Amniotic stem cell (primary cell): Measurements from ENCODE around the gene LITAFD.
"Not testable (repeated sequence)": the region's sequence is repeated elsewhere in the genome, so short reads cannot be mapped to it uniquely, and the experiment has no call there.

Experiments
- DNase-seq: peaks from one replicate; lab custom pipeline; 2025; lab: John Stamatoyannopoulos, UW

The LITAFD gene

DNA sequence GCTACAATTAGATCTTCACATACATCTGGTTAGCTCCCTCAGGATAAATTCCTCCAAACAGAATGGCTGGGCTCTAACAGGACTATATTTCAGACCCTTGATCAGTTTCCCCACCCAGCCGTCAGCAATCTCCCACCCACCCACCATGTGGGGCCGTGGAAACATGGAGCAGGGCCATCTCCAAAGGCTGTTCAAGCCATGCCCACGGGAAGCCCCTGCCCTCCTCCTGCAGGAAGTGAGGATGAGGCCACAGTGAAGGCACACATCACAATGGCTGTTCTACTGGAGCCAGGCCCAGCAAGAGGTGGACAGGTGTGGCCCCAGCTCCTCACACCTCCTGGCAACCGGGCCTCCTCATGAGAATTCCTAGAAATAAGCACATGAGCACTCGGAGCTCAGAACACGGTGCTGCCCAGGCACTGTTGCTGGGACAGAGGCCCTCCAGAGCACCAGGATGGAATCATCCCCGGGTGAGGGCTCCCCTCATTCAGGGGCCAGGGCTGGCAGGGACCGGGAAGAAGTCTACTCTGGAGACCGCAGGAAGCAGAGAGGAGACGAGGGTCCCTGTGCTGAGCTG lies at the start of gene LITAFD:
Gene LITAFD (plus strand): TSS at position 311 of the 577 bp plus-strand sequence. CDS start 2,005 bp downstream, outside the sequence.
- no peak for DNase-seq

DNA sequence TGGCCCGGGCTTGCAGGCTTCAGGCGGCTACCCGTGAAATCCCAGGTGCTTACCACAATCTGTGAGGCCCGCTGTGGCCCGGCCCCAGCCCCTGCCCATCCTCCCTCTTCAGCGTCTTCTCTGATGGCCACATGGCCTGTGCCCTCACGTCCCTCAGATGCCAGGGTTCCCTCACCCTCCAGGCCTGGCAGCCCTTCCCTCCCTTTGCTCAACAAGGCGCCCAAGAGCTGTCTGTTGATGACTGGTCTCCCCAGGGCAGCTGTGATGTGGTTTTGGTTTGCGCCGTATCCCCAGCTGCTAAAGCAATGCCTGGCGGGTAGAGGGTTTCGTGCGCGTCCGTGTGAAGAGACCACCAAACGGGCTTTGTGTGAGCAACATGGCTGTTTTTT lies 49.4 kb upstream of the LITAFD start:
- DNase-seq = no peak

DNA sequence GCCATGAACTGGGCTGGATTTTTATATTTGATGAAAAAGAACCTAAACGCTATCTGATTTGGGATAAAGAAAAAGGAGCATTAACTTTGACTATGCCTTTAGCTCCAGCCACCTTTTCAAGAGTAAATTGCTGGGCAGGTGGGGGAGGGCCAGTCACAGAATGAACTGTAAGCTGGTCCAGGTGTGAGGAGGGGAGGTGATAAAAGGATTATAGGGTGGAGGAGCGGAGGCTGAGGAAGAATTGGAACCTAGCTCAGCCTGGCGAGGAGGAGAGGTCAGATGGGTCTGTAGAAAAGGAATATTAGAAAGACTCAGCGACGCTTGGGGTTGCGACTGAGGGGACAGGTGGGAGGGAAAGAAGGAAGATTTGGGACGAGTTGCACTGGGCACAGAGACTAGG lies 45.4 kb upstream of the LITAFD start:
- DNase-seq = not testable (repeated sequence)

DNA sequence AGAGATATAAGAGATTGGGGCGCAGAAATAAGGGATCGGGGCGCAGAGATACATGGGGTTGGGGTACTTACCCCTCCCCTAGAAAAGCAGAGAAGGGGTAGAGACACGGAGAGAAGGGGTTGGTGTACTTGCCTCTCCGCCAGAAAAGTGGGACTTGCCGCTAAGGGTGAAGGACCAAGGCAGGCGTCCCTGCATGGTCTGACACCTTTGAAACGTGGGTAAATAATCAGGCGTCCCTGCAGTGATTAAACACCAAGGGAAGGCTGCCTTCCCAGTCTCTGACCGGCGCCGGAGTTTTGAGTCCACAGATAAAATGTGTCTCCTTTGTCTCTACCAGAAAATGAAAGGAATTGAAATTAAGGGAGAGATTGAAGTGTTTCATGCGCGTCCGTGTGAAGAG lies 44.6 kb upstream of the LITAFD start:
- not testable (repeated sequence) for DNase-seq

DNA sequence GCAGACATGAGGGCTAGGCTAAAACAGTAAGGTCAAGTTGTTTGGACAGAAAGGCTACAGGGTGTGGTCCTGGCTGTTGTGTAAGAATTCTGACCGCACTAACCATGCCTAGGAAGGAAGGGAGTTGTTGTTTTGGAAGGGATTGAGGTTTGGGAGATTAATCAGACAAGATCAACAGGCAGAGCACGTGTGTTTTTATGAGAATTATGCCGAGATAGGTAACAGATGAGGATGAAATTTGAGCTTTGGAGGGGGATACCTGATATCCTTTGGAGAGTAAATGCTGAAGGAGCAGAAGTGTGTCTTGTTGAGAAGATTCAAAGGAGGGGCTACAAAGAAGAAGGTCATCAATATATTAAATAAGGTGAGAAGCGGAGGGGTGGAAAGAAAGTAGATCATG lies 40.1 kb upstream of the LITAFD start:
- not testable (repeated sequence) for DNase-seq

DNA sequence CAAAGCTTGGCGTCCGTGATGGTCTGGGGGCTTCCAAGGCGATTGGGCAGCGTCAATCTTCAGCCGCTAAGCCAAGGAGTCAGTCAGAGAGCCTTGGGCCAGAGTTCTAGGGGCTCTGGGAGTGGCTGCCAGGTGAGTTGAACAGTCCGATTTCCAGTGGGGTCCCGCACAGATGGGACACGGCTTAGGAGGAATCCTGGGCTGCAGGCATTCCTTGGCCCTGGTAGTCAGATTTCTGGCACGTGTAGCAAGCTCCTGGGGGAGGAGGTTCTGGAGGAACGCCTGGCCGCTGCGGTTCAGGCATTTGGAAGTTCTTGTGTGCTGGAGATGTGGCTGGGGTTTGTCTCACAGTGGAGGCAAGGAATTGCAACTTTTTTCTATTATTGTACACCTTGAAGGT lies 38.9 kb upstream of the LITAFD start:
- DNase-seq = not testable (repeated sequence)

DNA sequence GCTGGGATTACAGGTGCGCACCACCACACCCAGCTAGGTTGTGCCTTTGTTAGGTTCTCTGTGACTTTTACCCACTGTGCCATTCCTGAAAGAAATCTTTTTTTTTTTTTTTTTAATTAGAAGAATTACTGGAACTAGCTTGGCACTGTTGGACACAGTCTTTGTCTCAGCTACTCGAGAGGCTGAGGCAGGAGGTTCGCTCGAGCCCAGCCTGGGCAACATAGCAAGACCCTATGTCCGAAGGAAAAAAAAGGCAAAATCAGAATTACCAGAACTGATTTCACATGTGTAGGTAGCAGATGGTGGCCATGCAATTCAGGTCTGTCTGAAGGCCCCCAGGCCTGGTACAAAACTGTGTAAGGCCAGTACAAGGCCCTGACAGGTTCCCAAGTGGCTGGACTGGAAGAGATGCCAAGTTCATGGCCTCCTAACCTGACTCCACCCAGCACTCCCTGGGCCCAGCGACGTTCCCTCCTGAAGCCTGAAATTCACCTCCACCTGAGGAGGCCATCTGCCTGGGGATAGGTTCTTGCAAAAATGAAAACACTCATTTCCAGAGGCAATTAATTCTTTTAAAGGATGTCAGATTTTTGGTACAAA lies 36.4 kb upstream of the LITAFD start:
- no peak for DNase-seq

DNA sequence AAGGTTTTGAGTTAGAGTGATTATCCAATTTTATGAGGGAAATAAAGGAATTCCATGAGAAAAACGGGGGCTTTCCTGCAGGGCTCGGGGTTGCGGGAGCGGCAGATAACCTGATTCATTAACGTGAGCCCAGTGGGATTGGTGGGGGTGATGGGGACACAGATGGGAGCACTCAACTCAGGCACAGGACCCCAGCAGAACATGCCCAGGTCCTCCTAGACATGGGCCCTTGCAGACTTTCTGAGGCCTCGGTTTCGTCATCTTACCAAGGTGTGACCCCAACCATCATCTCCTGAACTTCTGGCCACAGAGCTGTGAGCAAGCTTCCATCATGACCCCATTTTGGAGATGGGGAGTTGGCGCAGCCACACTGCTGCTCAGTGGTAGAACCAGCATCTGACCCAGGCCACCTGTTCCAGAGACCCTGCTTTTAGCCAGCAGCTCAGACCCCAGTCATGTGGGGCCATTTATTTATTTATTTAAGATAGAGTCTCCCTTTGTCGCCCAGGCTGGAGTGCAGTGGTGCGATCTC lies 35.7 kb upstream of the LITAFD start:
- no peak for DNase-seq

DNA sequence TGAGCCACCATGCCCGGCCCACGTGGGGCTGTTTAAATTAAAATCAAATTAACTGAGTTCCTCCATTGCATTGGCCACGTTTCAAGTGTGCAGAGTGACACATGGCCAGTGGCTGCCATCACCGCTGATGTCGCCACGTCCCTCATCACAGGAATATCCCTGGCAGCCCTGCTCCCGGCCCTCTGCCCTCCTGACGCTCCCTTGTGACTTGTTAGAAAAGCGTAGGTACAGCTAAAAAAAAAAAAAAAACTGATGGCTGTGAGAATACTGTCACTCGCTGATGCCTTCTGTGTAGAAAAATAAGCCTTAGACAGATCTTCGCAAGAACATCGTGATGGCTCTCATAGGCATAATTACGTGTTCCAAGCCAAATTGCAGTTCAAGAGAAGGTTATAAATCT lies 35.0 kb upstream of the LITAFD start:
- DNase-seq = no peak

DNA sequence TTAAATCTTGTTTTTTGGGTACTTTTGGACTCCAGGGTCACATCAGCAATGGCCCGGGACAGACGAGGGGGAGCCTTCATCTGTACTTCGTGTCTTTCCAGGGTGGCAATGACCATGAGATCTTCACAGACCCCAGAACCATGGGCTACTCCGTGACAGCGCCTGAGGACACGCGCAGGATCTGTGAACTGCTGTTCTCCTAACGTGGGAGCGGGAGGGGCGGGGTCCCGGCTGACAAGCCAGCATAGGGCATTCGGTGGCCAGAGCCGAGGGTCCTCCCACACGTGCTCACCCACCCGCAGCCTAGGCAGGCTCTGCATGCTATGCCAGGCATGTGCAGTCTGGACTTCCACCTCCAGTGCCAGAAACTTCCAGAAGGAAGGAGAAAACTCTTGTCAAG lies 34.5 kb upstream of the LITAFD start:
- no peak for DNase-seq

DNA sequence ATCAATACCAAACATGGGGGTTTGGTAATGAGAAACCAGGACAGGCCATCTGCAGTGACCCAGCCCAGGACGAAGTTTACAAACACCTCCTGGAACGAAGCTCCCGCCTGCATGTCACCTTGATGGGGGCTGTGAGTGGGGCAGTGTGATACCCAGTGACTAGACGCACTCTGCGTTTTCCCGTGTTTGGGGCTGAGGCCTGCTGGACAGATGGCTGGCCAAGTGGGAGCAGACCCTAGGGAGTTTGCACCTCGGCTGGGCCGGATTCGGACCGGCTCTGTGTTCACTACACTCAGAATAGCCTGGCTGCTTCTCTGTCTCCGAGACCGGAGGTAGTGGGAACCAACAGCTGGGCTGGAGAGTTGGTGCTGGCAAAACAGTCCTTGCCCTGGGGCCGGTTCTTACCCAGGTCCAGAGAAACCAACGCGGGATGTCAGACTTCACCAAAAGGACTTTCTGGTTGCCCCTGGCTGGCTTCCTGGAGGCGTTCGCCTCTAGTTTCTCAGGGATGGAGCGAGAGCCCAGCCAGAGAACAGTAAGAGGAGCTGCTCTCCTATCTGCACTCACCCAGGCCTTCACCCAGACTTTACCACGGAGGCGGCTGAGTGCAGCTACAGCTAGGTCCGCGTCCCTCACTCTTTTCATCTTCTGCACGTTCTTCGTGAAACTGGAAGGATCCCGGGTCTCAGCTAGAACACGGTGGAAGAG lies 33.8 kb upstream of the LITAFD start:
- no peak for DNase-seq

DNA sequence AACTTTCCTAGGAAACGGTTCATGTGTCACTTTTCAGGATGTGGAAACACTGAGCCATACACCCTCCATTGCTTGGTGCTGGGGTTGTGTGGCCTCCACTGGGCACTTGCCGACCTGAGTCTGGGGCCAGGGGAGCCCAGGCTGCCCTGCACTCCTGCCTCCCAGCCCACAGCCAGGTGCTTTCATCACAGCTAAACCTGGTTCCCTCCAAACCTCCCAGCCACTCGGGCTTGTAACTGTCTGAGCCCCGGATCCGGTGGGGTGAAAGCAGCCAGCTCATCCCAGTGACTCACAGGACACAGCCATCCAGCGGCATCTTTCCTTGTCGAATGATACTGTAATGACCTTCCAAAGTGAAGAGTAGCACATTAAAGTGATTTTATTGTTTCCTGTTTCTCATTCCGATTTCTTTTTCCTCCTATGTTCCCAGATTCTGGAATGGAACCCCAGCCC lies 33.2 kb upstream of the LITAFD start:
- peak; percentile 47 for DNase-seq

DNA sequence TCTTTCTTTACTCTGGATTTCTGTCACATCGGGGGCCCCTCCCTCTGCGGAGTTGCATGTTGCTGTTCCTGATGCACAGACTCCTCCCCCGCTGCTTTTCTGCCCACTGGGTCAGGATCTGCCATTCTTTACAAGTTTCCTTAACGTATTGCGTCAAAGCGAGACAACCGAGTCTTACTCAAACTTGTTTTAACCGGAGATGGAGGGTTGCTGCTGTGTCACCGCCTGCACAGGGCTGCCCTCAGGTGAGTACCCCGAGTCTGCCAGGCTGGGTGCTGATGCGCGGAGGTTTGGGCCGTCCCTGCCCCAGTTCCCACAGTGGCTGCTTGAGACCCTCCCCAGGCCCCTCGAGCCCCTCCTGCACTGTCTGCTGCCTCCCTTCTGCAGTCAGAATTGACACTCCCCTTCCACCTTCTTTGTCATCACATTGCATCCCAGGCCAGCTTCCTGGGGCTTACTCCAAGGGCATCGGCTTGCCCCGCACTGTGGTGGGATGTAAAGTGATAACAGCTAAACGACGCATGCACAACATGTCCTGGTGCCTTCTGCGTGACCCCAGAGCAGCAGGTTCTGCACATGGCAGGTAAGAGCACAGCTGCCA lies 32.6 kb upstream of the LITAFD start:
- no peak for DNase-seq

DNA sequence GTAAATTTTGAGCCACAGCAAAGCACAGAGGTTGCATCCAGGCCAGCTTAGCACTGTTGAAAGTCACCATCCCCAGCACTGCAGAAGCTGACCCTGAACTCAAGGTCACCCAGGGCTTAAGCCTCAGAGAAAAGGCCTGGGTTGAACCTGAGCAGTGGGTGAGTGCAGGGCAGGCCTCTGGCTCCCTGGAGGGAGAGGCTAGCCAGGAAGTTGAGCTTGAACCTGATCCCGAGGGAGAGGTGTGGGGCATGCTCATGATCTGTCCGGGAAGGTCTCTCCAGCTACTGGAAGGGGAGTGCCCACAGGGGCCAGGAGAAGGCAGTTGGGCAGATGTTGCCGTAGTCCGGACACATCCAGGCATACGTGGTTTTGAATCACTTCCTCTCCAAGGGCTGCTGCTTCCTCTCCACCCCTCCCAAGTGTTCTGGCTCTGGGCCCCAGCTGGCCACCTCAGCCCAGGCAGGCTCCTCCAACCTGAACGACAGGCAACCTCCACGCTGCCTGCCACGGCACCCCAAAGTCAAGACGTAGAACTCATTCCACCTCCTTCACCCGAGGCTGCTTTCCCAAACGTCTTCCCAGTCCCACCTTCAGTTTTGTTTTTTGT lies 31.8 kb upstream of the LITAFD start:
- DNase-seq = no peak

DNA sequence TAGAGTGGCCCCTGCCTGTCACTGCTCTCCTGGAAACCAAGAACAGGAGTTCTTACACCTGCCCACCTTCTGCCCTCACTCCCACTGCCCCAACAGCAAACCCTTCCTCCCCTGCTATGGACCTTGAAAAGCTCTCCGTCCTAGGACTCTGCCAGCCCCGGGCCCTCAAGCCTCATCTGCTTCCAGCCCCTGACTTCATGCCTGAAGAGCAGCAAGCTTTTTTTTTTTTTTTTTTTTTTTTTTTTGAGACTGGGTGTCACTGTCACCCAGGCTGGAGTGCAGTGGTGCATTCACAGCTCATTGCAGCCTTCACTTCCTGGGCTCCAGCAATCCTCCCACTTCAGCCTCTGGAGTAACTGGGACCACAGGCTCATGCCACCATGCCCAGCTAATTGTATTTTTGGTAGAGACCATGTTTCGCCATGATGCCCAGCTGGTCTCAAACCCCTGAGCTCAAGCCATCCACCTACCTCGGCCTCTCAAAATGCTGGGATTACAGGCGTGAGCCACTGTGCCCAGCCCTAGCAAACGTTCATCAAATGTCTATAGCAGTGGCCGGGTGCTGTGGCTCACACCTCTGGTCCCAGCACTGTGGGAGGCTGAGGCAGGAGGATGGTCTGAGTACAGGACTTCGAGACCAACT lies 30.3 kb upstream of the LITAFD start:
- no peak for DNase-seq

DNA sequence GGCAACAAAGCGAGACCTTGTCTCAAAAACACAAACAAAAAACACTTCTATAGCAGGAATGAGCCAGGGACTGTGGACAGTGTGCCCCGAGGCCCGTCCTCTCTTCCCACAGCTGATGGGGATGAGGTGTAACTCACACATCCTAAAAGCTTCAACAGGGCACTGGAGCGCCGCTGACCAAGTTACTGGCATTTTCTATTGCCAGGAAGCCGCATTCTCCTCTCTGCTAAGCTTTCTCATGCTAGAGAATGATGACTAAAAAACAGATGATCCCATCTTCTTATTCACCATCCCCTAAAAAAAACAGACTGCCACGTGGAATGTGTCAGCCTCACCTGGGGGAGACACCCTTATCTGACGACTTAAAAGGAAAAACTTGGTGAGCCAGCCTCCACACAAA lies 29.6 kb upstream of the LITAFD start:
- no peak for DNase-seq

DNA sequence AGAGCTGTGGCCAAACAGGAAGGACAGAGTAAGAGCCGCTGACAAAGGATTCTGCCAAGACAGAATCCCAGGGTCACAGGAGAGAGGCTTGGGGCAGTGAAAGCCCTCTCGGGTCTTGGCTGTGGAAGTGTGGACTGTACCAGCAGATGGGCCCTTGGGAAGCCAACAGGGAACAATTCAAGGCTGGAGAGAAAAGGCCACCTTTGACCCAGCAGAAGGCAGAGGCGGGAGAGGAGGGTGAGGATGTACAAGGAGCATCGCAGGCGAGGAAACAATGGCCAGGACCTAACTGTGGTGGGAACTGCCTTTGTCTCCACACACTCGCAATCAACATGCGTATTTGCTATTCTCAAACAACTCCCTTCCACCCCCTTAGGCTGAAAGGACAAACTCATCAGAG lies 29.0 kb upstream of the LITAFD start:
- no peak for DNase-seq

DNA sequence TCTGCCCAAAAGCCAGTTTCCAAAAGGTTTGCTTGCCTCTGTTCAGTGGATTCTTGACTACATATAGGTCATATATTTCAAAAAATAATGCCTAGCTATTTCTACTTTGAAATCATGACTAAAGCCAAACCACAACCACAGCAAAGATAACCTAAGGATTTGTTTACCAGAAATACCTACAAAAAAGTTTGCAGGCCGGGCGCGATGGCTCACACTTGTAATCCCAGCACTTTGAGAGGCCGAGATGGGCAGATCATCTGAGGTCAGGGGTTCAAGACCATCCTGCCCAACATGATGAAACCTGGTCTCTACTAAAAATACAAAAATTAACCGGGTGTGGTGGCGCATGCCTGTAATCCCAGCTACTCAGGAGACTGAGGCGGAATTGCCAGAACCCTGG lies 28.5 kb upstream of the LITAFD start:
- DNase-seq = no peak

DNA sequence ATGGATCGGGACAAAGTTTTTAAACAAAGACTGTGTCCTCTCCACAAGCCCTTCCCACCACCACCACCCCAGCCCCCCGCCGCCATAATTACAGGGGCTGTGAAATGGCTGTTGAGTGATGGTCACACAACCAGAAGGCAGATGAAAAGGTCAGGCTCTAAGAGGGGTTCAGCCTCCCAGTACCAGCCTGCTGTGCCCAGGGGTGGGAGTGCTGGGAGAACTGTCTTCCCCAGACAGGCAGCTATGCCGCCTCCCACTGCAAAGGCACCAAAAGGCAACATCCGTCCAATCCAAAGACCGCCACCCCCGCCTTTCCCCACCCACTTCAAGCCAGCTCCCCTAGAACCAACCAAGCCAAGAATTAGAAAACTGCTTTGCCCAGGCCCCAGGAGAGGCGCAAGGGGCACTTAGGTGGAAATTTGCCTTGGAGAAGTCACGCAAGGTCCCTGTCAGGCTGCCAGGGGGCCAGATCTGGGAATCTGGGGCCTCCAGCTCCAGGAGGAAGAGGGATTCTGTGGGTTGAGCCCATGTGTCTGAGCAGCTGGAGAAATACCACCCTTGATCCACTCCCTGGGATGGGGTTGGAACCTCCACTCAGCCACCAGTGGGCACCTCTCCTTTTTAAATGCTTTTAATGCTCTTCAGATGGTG lies 27.7 kb upstream of the LITAFD start:
- DNase-seq = no peak

DNA sequence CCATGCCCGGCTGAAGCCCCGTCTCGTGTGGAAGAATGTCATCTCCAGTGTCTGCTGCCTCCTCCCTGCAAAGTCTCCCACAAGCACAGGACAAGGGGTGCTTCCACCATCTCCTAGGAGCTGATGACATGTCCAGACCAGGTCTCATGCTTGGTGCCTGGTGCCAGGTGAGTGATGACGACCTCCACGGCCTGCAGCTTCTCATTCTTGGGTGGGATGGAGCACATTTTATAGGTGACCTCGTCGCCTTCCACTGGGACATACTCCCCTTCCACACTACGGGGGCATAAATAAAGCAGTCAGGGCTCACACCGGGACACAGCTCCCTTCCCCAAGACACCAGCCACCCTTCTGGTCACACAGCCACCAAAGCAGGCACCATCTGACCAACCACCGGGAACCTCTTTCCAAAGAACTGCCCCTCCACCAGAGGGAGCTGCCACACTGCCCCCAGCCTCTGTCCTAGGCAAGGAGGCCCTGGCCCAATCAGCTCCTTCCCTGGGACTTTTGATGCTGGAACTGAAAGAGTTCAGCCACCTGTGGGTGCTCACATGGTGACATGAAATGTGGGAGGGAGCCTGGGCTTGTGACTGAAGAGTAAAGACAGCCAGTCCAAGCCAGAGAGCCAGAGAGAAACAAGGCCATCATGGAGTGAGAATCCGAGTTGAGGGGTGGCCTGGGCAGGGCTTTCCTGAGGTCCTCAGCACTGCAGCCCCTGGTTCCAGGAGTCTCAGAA lies 26.9 kb upstream of the LITAFD start:
- no peak for DNase-seq

DNA sequence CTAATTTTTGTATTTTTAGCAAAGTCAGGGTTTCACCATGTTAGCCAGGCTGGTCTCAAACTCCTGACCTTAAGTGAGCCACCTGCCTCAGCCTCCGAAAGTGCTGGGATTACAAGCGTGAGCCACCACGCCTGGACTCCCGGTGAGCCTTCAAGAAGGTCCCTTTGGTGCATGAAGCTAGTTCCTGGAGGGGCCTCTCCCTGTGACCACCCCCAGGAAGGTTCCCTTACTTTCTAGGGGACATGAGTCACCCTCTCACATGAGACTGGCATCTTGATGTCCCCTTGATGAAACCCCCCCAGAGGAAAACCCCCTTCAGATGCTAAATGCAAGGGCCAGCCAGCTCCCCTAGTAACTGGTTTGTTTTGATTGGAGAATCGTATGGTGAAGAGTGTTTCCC lies 26.2 kb upstream of the LITAFD start:
- no peak for DNase-seq
